ENCODE measurements around the gene CSMD2.

DNA sequence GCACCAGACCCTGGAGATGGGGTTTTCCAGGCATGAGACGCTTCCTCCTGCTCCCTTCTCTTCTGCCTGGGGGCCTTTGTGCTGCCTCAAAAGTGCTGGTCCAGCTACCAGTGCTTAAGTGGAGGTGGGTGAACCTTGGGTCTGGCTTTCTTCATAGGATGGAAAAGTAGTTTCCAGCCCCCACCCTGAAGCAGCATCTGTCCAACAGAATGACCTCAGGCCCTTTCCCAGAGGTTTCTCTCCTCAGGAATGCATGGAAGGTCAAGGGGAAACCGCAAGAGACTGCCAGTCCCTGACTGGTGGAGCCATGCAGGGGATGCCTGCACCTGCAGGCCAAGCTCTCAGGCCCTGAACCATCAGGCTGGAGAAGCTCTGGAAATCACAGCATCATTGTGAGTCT lies 237.3 kb downstream of the CSMD2 start:
- TF ChIP-seq POLR2A (IDR thresholded peaks at IDR 0.05; ENCODE audit: low read depth, low read length) (no peak), POLR2AphosphoS5 (IDR thresholded peaks at IDR 0.05; ENCODE audit: low read depth, low read length) (no peak), TAF1 (IDR thresholded peaks at IDR 0.05; ENCODE audit: borderline replicate concordance, low read depth, low read length) (no peak)

Data from GM12892 (cell line).